GM12875 (cell line): ENCODE data around the gene GNMT.

ENCODE experiments used
- H3K4me3 ChIP-seq: one replicate; pipeline ENCODE4 v1.5.1; 2011; ENCODE audit warnings: low read depth, low read length, control low read depth
- CTCF ChIP-seq: IDR thresholded peaks from 2 replicates; pipeline ENCODE4 v1.5.1; 2011; ENCODE audit warnings: low read depth, mild to moderate bottlenecking, control low read depth, inconsistent platforms, low read length, moderate library complexity, borderline replicate concordance; ENCODE audit not compliant: insufficient read depth

GNMT gene

GRCh38 chr6:42973926-42974325 lies 13.4 kb downstream of the GNMT start:
- H3K4me3 ChIP-seq = no peak overlapping the region
- TF ChIP-seq CTCF = no peak

DNA sequence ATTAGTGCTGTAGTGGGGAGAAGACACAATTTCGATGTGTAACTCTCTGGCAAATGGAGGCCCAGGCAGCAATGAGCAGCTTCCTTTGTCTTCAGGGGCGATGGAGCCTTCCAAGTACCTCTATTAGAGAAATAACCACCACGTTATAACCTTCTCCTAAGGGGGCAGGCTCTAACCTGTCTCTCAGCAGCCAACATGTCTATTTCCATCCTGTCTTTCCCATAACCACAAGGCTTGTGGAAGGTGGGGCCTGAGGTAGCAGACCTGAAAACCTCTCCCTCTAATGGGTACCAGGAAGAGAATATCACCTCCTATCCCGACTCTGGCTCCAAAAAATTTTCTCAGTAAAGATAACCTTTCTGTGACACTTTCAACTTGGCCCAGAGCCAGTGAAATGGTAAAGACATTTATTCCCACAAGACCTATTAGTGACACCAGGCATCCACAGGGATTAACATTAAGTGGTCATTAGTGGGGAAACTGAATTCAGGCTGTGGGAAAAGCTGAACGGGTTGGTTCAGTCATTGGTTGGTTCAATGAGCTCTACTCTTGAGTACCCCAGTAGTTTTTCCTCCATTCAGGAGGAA lies 14.5 kb downstream of the GNMT start:
- no peak for TF ChIP-seq CTCF

GRCh38 chr6:42978487-42978838 lies 17.9 kb downstream of the GNMT start:
- TF ChIP-seq CTCF = no peak
- peak overlapping the region; percentile 75 for H3K4me3 ChIP-seq

More for the DNA sequence above, 14.5 kb downstream of the GNMT start:
- H3K4me3 ChIP-seq = no peak overlapping the region

DNA sequence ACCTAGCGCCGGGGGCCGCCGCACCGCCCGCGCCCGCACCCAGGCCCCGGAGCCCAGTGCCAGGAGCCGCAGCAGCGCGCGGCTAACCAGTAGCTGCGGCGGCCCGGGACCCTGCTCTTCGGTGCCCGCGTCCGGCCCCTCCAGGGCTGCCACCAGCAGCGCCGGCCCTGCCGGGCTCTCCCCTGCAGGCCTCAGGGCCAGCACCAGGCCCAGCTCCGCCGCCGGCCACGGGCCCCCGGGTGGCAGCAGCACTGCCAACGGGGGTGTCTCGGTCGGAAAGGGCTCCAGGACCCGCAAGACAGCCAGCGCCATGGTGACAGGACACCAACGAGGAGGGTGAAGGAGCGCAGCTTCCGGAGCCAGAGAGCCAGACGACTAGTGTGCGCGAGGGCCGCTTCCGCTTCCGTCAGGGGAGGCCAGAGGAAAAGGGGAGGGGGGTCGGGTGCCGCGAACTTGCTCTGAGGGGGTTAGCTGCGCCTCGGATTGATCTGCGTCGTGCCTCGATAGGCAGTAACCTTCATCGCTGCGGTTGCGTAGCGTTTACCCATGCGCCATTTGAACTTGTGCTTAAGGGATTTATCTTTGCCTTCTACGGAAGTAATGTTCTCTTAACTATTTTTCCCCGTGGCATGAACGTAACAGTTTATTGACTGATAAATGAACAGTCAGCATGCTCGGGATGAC lies 18.4 kb downstream of the GNMT start, which contains the start of gene PEX6:
Gene PEX6 (minus strand): TSS at position 343 of the 684 bp plus-strand sequence. CDS start 31 bp downstream, at position 312.
- H3K4me3 ChIP-seq = peak within 1 kb of the TSS; percentile 75
- no peak for TF ChIP-seq CTCF

DNA sequence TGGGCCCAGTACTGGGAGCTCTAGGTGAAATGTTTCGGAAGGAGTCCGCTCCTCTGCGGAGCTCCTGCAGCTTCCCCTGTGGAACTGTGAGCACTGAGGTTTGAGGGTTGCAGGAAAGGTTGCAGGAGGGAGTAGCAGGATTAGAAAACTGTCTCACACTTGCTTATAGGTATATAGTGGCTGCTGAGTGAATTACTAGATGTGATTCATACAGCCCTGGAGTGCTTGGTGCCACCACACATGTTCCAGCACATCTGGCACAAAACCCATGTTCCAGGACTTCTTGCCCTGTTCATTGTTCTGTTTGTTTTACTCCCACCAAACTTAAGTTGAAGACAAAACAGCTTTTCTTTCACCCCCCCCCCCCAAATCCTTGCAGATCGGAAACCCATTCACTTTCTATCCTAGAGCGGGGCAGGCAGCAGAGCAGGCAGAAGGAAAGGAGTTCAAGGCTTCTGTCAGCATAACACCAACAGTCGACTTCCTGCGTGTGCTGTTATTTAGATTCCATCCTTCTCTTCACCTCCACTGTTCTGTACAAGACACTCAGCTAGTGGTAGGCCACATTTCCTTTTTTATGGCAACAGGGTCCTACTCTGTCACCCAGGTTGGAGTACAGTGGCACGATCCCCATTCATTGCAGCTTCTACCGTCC lies 19.1 kb downstream of the GNMT start:
- TF ChIP-seq CTCF = no peak
- H3K4me3 ChIP-seq = peak overlapping the region; percentile 75

DNA sequence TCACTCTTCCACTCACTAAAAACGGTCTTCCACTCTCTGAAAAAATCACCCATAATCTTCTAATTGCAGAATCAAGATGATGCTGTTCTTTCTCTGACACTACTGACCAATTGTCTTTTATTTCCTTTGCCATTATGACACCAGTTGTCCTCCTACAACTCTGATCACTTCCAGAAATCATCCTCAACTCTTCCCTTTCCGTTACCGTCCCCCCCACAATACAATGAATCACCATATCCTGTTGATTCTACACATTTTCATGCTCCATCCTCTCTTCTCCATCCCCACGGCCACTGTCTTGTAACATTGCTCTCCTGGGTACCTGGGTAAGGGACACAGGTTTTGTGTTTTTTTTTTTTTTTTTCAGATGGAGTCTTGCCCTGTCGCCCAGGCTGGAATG lies 21.3 kb downstream of the GNMT start:
- no peak overlapping the region for H3K4me3 ChIP-seq
- no peak for TF ChIP-seq CTCF
